Tibial artery (tissue), 4 donors: ENCODE results near the gene TSPO.
"Not testable (repeated sequence)": the region's sequence is repeated elsewhere in the genome, so short reads cannot be mapped to it uniquely, and the experiment has no call there.

Experiments used
- DNase-seq, 2 donors: peaks; one replicate each; pipeline ENCODE4 v3.0.0-alpha.2; 2019
- H3K27ac ChIP-seq, 2 donors: fragments of 200-600 bp; sonication (generic) in 1 of 2; 1 replicate in 1 of 2; 2 replicates in 1 of 2; pipeline ENCODE4 v1.5.1; 2018 to 2019; ENCODE audit warnings: mild to moderate bottlenecking in 1 of 2
- H3K27me3 ChIP-seq, 2 donors: fragments of 200-600 bp; sonication (generic) in 1 of 2; one replicate each; pipeline versions ENCODE4 v1.5.1 to v1.6.0; 2016 to 2019
- H3K36me3 ChIP-seq, 3 donors: fragments of 200-600 bp; sonication (generic) in 2 of 3; one replicate each; pipeline ENCODE4 v1.5.1; 2016 to 2019; ENCODE audit warnings: mild to moderate bottlenecking in 2 of 3
- H3K4me1 ChIP-seq, 4 donors: fragments of 200-600 bp; sonication (generic) in 2 of 4; 1 replicate in 3 of 4; 2 replicates in 1 of 4; pipeline ENCODE4 v1.5.1; 2016 to 2019
- H3K4me3 ChIP-seq, 2 donors: fragments of 200-600 bp; sonication (generic) in 1 of 2; 1 replicate in 1 of 2; 2 replicates in 1 of 2; pipeline ENCODE4 v1.5.1; 2018 to 2019; ENCODE audit warnings: mild to moderate bottlenecking in 2 of 2
- H3K9me3 ChIP-seq, 3 donors: fragments of 200-600 bp; sonication (generic) in 1 of 3; one replicate each; pipeline ENCODE4 v1.5.1; 2016 to 2019
- CTCF ChIP-seq, 2 experiments: fragments of 200-600 bp in 1 of 2; fragments of 450-650 bp in 1 of 2; IDR thresholded peaks; one replicate each; pipeline ENCODE4 v1.5.1; 2017 to 2019; ENCODE audit warnings: antibody characterized with exemption in 2 of 2, mild to moderate bottlenecking in 1 of 2, moderate library complexity in 1 of 2
- intact Hi-C: fragments of 100-400 bp; cut with DNase I; formaldehyde crosslinking; loops from one replicate; pipeline ENCODE4 v1.15.0; 2023; ENCODE audit warnings: low total_unique reads

Gene TSPO

GRCh38 chr22:43151251-43152002 is at the start of gene TSPO:
TSPO (plus strand) TSS chr22:43151559; CDS start chr22:43159239, 7,680 bp downstream.
- Histone ChIP-seq H3K4me3 (peak within 1 kb of the TSS; percentile 73 to 92), H3K27ac (peak within 1 kb of the TSS; percentile 80 to 91), H3K36me3 (peaks cover 0 to 9% (median 0%) of the 10 kb centered on the region in 3 donors), H3K4me1 (peaks cover 0 to 32% (median 20%) of the 10 kb centered on the region in 4 donors), H3K27me3 (no peaks in the 10 kb centered on the region), H3K9me3 (no peaks in the 10 kb centered on the region)
- TF ChIP-seq CTCF (IDR thresholded peaks at IDR 0.05), result no peak
- intact Hi-C loops, result no loop called here
- peak; percentile 80 to 96 for DNase-seq

GRCh38 chr22:43104056-43104625 is 47.2 kb upstream of the TSPO start:
- intact Hi-C loops, H3K4me1 ChIP-seq, DNase-seq, H3K27ac ChIP-seq, H3K36me3 ChIP-seq, H3K9me3 ChIP-seq, H3K4me3 ChIP-seq, H3K27me3 ChIP-seq: not testable (repeated sequence)

GRCh38 chr22:43104950-43105349 is 46.4 kb upstream of the TSPO start:
- intact Hi-C loops, H3K36me3 ChIP-seq, H3K9me3 ChIP-seq, H3K27me3 ChIP-seq, H3K27ac ChIP-seq, H3K4me3 ChIP-seq, H3K4me1 ChIP-seq, DNase-seq: not testable (repeated sequence)

- Histone ChIP-seq H3K27me3 (peaks cover 0 to 16% of the 10 kb centered on the region in 2 donors), H3K9me3 (no peaks in the 10 kb centered on the region), H3K4me3 (no peak overlapping the region), H3K27ac (no peak overlapping the region), H3K36me3 (no peaks in the 10 kb centered on the region), H3K4me1 (peaks cover 4 to 16% (median 14%) of the 10 kb centered on the region in 4 donors)
- intact Hi-C loops, result no loop called here
- DNase-seq, result no peak
- TF ChIP-seq CTCF (IDR thresholded peaks at IDR 0.05), result no peak
Observed at GRCh38 chr22:43106302-43106701, 45.1 kb upstream of the TSPO start.

- intact Hi-C loops, result no loop called here
- DNase-seq, result no peak
- H3K4me3 ChIP-seq, result no peak overlapping the region
- H3K9me3 ChIP-seq, result no peaks in the 10 kb centered on the region
- peaks cover 5 to 20% (median 19%) of the 10 kb centered on the region in 4 donors for H3K4me1 ChIP-seq
- H3K27me3 ChIP-seq, result peaks cover 0 to 44% of the 10 kb centered on the region in 2 donors
- no peaks in the 10 kb centered on the region for H3K36me3 ChIP-seq
- no peak for TF ChIP-seq CTCF (IDR thresholded peaks at IDR 0.05)
- no peak overlapping the region for H3K27ac ChIP-seq
Observed at GRCh38 chr22:43109511-43109910, 41.8 kb upstream of the TSPO start.

- Histone ChIP-seq H3K4me3 (peak overlapping the region; percentile 45 to 61), H3K27ac (no peak overlapping the region), H3K9me3 (no peaks in the 10 kb centered on the region), H3K4me1 (peaks cover 5 to 20% (median 19%) of the 10 kb centered on the region in 4 donors), H3K27me3 (peaks cover 0 to 49% of the 10 kb centered on the region in 2 donors), H3K36me3 (no peaks in the 10 kb centered on the region)
- no peak for TF ChIP-seq CTCF (IDR thresholded peaks at IDR 0.05)
- intact Hi-C loops, result no loop called here
- no peak for DNase-seq
Observed at GRCh38 chr22:43109921-43110443, 41.4 kb upstream of the TSPO start.
